Activated naive CD4-positive, alpha-beta T cell treated with anti-CD3 and anti-CD28 coated beads, Interleukin-2, amount 50 U/mL, for 16 hours (primary cell): ENCODE results near the gene MSANTD1.

Experiments used
- DNase-seq: peaks from one replicate; pipeline ENCODE4 v3.0.0-alpha.2; 2020

Gene MSANTD1

DNA sequence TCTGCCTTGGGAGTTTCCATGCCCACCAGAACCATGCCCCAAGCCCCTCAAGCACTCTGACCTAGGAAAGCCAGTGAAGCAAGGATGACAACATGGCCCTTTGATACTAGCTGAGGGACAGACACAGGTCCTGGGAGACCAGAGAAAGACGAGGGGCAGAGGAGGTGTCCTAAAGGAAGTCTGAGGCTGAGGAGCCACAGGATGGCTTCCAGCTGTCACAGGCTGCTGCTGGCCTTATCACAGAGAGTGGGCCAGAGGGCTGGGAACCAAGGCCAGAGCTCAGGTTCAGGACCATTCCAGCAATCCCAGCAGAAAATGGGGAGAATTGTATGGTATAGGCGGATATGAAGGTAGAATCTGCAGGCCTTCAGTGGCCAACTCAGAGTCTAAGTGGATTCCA is 31.7 kb upstream of the MSANTD1 start:
- DNase-seq, result no peak

DNA sequence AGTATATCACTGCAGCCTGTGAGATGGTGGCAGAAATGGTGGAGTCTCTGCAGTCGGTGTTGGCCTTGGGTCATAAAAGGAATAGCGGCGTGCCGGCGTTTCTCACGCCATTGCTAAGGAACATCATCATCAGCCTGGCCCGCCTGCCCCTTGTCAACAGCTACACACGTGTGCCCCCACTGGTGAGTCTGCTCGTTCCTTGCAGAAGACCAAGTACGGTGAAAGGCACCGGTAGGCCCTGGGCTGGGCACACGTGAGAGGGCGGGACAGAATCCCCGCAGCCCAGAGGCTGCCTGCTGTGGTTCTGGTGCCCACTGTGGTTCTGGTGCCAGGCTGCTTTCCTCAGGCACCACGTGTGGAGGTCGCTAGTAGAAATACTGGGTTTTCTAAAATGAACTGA is 31.2 kb upstream of the MSANTD1 start:
- no peak for DNase-seq

DNA sequence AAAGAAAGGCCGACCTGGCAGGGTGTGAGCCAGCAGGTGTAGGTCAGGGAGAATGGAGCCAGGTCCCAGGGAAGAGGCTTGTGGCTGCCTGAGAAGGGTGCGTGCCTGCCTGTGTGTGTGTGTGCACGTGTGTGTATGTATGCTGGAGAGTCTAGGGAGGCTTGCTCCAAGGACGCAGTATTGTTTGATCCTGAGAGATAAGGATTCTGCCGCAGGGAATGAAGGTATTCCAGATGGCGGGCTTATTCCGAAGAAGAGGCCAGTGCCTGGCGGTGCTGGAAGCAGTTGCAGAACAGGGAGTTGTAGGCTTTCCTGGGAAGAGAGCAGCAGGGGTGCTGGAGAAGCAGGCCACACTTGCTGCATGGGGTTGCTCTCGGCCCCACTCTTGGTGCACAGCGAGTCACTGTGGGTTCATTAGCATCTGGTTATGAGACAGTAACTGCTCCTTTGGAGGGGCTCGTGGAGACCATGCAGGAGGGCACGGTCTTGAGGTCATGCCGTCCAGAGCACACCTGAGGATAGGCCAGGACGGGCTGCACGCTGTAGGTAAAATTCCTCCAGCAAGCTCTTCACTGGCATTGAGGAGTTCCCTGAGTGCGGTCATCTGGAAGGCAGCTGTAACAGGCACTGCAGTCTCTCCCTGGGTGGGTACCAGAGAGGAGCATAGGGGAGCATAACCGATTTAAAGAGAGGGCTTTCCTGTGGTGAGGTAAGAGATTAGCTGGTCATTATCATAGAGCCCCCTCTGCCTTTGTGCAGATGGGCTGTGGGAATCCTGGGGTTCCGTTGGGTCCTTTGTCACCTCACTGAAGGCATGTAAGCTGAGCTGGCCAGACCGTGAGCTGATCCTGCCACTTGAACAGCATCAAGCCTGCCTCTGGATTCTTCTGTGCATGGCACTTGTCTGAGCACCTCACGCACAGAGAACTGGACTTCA is 29.9 kb upstream of the MSANTD1 start:
- no peak for DNase-seq

DNA sequence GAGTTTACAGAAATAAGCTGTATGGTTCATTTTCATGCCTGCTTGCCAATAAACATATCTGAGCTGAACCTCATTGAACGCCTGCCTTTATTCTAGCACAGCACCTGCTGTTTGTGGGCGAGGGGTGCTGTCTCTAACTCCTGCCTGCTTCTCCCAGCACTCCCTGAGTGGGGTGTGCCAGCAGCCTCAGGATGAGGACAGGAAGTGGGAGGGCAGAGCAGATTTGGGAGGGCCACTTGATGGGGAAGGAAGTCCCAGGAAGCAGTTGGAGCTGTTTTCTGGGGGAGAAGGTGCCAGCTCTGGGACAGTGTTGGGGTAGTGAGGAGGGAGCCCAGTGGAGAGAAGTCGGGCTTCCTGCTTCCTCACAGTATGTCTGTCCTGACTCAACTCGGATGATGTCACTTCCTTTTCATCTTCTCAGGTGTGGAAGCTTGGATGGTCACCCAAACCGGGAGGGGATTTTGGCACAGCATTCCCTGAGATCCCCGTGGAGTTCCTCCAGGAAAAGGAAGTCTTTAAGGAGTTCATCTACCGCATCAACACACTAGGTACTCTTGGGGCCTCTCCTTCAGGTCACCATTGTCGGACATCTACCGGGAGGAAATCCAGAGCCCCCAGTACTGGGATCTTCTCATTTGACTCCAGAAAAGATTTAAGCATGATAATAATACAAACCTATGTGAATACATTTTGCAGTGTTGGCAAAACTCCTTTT is 29.0 kb upstream of the MSANTD1 start:
- DNase-seq, result no peak

DNA sequence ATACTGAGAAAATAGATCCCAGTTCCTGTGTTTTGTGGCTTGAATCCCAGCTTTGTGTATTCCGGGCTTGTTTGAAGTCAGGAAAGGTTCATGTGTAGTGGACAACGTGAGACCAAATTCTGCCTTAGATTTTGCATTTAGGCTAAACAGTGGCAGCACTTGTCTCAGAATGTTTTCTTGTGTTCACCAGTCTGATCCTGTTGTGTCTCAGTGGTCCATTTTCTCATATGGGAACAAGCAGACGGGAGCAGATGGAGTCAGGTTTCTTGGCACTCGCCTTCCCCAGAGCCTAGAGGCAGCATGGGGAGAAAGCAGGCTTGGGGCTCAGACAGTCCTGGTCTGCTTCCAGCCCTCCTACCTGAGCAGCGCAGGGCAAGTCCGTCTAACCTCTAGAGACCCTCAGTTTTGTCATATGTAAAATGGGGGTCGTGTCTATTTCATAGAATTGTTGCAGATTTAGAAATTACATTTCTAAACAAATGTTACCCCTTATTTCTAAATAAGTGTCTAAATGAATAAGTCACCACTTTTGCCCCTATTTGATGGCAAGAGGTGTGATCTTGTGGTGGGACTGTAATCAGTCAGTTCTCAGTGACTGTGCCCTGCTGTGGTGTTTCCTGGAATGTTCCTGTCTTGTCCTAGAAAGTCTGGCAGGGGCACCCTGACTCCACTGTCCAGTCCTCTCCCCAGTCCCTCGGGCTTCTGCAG is 28.3 kb upstream of the MSANTD1 start:
- no peak for DNase-seq

DNA sequence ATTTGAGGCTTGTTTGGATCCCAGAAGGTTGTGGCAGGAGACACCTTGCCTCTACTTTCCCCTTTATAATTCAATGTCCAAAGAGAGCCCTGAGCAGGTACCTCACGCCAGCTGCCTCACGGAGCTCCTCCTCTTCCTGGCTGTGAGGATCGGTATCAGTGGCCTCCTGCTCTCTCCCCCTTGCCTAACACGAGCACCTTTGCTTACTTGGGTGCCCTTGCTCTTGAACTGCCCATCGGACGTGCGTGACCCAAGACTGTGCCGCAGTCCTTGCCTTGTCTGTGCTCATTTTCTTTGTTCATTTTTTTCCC is 27.8 kb upstream of the MSANTD1 start:
- no peak for DNase-seq

DNA sequence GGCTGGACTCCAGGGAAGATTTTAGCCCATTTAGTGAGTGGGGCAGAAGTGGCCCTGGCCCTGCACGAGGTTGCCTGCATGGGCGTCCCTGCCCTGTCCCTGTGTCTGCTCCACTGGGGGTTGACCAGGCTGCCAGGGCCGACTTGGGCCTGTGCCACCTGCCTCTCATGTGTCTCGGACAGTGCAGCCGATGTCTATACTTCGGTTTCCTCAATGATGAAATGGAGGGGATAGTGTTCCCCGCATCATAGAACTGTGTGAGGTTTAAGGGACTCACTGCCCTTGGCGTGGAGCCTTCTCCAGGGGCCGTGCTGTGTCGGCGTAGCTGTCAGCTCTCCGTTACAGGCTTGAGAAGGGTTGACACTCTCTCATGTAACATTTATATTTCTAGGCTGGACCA is 27.0 kb upstream of the MSANTD1 start:
- no peak for DNase-seq

DNA sequence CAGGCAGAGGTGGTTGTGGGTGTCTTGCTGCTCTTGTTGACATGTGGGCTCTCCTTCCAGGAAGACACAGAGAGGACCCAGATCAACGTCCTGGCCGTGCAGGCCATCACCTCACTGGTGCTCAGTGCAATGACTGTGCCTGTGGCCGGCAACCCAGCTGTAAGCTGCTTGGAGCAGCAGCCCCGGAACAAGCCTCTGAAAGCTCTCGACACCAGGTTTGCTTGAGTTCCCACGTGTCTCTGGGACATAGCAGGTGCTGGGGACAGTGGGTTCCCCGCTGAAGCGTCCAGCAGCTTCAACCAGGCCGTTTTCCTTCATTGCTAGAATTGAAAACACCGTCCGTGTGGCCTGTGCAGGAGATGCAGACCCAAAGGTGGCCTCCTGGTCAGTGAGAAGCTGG is 25.6 kb upstream of the MSANTD1 start:
- DNase-seq, result no peak

DNA sequence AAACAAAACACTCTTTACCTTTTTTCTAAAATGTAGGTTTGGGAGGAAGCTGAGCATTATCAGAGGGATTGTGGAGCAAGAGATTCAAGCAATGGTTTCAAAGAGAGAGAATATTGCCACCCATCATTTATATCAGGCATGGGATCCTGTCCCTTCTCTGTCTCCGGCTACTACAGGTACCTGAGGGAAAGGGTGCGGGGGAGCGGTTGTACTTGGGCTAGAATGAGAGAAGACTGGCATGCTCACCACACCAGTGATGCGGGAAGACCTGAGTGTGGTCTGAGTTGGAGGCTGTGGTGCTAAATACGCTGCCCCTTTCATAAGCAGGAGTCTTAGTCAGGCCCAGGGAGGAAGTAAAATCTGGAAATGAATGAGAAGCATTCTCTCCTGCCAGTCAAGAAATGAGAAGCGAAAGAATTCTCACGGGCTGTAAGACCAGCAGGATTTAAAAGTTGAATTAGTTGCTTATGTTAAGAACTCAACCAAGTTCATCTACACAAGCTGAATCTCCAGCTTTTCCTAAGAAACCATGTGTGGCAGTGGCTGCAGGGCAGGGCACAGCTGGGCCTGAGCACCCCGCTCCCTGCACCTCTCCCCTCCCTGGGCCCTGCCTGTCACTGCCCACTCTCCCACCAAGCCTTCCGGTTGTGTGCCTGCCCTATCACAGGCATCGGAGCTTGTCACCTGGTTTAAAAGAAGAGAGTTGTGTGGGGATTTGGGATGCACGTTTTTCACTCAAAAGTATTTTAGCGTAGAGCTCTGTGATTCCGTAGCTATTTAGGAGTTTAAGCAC is 24.8 kb upstream of the MSANTD1 start:
- DNase-seq, result no peak

DNA sequence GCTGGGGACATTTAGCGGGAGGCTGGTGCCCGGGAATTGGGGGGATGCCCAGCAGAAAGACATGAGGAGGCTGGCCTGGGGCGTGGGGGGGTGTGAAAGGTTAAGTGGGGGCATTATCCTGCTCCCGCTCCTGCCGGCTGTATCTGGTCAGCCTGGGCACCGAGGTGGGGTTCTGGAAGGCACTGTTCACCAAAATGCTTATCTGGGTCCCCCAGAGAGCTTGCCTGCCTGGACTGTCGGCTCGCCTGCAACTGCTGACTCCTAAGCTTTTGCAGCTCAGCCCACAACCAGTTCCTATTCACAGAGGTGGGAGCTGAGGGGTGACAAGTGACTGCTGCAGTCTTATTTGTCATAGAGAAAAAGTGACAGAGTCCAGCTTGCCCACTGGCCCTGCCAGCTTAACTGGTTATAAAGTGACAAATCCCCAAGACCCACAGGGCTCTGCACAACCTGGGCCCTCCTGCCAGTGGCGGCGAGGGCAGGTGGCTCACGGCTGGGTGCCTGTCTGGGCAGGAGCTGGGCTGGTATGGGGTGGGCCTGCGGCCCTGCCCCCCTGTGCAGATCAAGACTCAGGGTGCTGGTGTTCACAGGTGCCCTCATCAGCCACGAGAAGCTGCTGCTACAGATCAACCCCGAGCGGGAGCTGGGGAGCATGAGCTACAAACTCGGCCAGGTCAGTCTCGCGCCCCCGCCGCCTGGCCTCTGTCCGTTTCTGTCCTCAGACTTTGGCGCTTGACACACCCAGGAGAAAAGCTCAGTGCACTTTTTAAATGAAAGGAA is 23.7 kb upstream of the MSANTD1 start:
- no peak for DNase-seq

DNA sequence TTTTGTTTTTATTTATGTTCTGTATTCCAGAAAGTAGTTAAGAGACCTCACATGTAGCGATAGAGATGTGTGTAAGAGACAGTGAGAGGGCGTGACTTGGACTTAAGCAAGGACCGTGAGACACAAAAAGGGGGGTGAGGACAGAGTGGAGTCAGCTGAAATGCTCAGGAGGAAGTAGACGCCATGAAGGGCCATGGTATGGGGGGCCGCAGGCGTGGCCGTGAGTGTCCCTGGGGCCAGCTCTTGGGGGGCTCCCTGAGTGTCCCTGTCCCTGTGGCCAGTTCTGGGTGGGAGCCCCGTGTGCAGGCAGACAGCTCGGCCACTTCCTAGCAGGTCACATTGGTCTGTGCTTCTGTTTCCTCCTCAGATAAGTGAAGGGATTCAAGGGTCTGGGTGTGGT is 23.0 kb upstream of the MSANTD1 start:
- no peak for DNase-seq

DNA sequence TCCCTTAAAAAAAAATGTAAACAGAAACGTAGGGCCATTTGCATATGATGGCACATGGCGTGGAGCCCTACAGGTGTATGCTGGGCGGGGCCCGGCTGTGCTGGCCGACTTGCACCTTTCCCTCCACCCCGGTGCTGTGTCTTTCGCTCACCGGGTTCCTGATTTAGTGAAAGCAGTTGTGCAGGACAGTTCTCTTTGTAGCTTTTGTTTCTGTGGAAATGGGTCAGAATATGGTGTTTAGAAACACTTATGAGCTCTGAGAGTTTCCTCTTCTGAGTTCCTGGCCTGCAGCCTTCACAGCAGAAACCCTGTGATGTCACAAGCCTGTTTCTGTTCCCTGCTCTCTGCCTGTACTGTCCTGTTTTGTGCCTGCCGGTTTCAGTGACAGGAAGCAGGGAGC is 22.5 kb upstream of the MSANTD1 start:
- no peak for DNase-seq

DNA sequence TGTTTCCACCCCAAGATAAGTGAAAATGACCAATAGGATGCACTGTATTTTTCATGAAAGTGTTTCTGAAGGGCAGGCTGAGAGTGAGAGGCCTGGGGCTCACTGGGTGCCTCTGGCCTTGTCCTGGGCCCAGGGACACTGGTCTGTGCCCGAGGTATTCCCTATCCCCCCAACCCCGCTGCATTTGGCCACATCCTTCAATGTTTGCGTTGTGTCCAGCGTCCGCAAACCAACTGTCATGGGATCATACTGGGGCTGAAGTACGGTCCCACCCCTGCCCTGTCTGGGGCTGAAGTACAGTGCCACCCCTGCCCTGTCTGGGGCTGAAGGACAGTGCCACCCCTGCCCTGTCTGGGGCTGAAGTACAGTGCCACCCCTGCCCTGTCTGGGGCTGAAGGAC is 22.0 kb upstream of the MSANTD1 start:
- DNase-seq, result no peak

DNA sequence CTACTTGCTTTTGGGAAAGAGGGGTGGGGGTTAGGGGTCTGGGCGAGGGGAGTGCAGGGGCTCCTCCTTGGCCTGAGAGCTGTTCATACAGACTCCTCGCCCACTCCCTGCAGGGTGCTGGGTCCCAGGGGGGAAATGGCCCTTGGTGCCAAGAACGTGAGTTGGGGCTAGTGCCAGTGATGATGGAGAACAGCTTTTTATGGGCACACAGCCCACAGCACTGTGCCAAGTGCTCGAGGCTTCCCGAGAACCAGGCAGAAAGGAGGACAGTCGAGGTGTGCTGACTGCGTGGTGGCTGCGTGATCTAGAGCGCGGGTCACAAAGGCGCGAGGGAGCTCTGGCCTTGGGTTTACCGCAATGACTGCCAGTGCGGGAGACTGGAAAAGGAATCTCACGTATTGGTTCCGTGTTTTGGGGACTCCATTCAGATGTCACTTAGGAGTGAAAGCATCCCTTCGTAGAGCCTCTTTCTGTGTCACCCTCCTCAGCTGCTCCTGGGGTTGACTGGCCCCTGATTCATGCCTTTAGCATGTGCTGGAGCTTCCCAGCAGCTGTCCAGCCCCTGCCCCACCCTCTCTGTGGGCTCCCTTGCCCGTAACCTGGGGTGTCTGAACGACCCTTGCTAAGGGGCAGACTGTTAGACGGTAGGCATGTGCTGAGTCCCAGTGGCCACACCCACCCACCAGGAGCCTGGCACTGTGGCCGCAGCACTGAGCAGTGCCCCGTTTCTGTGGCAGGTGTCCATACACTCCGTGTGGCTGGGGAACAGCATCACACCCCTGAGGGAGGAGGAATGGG is 20.9 kb upstream of the MSANTD1 start:
- DNase-seq, result no peak

DNA sequence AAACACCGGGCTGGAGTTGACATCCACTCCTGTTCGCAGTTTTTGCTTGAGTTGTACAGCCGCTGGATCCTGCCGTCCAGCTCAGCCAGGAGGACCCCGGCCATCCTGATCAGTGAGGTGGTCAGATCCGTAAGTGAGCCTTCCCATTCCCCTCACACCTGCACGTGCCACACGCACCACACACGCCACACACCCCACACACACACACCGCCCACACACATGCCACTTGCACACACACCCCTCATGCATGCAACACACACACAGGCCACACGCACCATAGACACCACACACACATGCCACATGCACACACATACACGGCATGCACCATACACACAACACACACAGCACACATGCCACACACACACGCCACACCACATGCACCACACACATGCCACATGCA is 20.1 kb upstream of the MSANTD1 start:
- DNase-seq, result no peak

DNA sequence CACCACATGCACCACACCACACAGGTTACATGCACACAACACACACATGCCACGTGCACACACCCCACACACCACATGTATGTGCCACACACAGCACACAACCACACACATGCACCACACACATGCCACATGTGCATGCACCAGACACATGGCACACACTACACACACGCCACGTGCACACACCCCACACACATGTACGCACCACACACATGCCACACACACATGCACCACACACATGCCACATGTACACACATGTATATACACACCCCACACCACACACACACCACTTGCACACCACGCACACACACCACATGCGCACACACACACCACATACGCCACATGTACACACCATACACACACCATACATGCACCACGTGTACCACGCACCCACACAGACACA is 19.6 kb upstream of the MSANTD1 start:
- no peak for DNase-seq

DNA sequence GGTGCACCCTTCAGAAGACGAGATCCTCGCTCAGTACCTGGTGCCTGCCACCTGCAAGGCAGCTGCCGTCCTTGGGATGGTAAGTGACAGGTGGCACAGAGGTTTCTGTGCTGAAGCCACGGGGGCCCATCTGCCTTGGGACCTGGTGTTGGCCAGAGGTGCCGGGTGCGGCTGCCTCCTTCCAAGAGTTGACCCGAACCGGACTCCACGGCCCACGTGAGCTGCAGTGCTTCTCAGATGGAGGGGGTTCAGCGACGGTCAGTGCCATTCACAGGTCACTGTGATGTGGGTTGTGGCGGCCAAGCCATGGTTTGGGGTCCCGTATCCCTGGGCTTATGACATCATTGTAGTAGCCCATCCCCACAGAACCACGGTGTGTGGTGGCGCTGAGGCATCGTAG is 19.0 kb upstream of the MSANTD1 start:
- no peak for DNase-seq

DNA sequence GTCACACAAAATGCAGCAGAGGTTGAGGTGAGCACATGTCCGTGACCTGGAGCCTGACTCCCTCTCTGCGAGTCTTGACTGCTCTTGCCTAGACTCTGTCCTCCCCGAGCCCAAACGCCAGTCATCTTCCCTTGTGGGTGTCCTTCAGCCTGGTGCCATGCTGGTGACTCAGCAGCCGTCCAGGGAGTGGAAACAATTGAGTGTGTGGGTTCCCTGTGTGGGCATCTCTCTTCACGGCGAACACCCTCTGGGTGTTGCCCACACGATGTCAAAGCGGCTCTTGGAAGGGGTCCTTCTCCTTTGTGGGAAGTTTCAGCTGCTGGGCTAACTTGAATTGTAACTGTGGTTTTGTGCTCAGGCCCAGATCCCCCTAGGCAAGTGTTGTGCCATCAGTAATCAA is 17.5 kb upstream of the MSANTD1 start:
- no peak for DNase-seq

DNA sequence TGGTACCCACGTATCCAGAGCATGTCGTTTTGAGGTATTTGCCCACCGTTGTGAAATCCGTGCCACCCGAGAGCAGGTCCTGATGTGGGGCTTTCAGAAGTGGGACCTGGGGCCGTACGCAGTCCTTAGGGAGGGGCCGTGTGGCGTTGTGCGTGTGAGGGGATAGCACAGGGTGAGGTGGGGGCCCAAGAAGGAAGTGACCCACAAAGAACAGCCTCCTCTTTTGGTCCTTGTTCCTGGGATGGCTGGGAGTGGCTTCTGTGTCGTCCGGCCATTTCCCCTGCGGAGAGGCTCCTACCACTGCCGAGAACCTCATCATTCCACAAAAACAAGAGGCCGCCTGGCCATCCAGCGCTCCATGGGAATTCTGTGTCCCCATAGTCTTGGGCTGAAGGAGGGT is 17.0 kb upstream of the MSANTD1 start:
- DNase-seq, result no peak

DNA sequence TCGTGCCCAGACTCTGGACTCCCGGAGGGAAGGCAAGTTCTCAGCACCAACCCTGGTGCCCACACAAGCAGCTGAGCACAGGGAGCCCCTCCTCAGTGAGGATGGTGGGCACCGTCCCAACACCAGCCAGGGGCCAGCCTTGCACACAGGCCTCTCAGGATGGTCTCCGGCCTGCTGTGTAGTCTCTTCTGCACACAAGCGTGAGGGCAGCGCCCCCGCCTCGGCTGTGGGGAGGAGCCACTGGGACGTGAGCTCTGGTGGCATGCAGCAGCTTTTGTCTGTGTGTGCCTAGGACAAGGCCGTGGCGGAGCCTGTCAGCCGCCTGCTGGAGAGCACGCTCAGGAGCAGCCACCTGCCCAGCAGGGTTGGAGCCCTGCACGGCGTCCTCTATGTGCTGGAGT is 16.1 kb upstream of the MSANTD1 start:
- no peak for DNase-seq

DNA sequence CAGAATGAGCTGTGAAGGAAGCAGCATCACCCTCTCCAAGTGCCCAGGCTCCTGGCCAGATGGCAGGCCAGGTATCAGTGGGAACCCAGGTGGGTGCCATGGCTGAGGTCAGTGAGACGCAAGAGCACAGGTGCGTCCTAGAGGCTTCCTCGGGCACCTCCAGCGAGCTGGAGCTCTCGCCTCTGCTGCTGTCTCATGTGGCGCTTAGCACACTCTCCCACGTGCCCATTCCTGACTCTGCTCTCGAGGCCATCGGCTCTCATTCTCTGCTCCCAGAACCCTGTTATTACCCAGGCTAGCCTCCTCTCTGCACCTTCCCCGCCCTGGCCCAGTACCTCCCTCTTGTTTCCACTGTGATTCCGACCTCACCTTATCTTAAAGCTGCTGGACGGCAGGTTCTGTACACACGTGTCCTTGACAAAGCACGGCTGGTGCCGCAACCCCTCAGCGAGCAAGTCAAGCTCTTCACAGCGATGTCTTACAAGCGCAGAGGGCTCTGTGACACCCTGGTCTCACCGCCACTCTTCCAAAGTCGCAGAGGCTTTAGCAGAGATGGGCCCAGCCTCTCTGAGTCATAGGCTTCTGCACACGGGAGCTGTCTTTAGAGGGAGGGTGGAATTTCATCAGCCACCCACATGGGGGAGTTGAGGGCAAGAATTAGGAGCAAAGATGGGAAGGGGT is 15.4 kb upstream of the MSANTD1 start:
- DNase-seq, result no peak
